ENCODE measurements around the gene RNF144B.

GRCh38 chr6:18488526-18489270 is 101.5 kb downstream of the RNF144B start:
- TF ChIP-seq AR (CRISPR knock-in tag; IDR thresholded peaks at IDR 0.05) (no peak), JUN (CRISPR knock-in tag; IDR thresholded peaks at IDR 0.05) (no peak), JAZF1 (CRISPR knock-in tag; IDR thresholded peaks at IDR 0.05) (no peak), NR3C1 (CRISPR knock-in tag; conservative IDR thresholded peaks at IDR 0.05; ENCODE audit: low read depth) (no peak), ZNF317 (CRISPR knock-in tag; IDR thresholded peaks at IDR 0.05; ENCODE audit: borderline replicate concordance, low read depth) (no peak), ELF4 (CRISPR knock-in tag; IDR thresholded peaks at IDR 0.05; ENCODE audit: low read depth) (no peak), CTCF (IDR thresholded peaks at IDR 0.05) (no peak), ZNF416 (CRISPR knock-in tag; IDR thresholded peaks at IDR 0.05) (no peak), USF2 (CRISPR knock-in tag; IDR thresholded peaks at IDR 0.05) (no peak)

All from WTC11 (cell line).